ENCODE data around the gene FNDC5.

The FNDC5 gene

GRCh38 chr1:32885676-32886003 is 14.9 kb upstream of the FNDC5 start:
- Histone ChIP-seq H3K9me3 (no peaks in the 10 kb centered on the region), H3K27ac (no peak overlapping the region), H3K4me3 (ENCODE audit: low read depth in 1 of 2, low read length in 1 of 2) (no peak overlapping the region), H3K4me1 (ENCODE audit: control insufficient read depth in 1 of 2, insufficient read depth in 1 of 2, low read depth in 1 of 2, low read length in 1 of 2) (no peaks in the 10 kb centered on the region), H3K36me3 (no peaks in the 10 kb centered on the region), H3K27me3 (peaks cover 100% of the 10 kb centered on the region)
- TF ChIP-seq, protein P1, sequence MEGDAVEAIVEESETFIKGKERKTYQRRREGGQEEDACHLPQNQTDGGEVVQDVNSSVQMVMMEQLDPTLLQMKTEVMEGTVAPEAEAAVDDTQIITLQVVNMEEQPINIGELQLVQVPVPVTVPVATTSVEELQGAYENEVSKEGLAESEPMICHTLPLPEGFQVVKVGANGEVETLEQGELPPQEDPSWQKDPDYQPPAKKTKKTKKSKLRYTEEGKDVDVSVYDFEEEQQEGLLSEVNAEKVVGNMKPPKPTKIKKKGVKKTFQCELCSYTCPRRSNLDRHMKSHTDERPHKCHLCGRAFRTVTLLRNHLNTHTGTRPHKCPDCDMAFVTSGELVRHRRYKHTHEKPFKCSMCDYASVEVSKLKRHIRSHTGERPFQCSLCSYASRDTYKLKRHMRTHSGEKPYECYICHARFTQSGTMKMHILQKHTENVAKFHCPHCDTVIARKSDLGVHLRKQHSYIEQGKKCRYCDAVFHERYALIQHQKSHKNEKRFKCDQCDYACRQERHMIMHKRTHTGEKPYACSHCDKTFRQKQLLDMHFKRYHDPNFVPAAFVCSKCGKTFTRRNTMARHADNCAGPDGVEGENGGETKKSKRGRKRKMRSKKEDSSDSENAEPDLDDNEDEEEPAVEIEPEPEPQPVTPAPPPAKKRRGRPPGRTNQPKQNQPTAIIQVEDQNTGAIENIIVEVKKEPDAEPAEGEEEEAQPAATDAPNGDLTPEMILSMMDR (IDR thresholded peaks at IDR 0.05): no peak

DNA sequence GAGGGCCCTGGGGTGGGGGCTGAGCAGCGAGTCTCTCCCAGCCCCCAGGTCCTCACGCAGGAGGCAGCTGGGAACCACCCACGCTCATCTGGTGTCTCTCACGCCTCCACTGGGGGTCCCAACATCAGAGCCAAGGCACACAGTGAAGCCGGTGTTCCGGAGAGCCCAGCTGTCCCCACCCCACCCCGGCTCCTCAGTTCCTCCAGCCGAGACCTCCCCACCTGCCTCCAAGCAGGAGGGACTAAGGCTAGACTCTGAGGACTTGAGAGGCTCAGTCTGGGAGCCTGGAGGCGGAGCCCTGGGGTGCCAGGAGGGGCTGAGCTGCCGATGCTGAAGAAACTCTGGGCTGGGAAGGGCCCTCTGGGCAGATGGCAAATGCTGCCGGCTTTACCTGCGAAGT is 14.0 kb upstream of the FNDC5 start:
- H3K27ac ChIP-seq: no peak overlapping the region
- no peaks in the 10 kb centered on the region for H3K36me3 ChIP-seq
- H3K9me3 ChIP-seq: no peaks in the 10 kb centered on the region
- TF ChIP-seq, protein P1 (IDR thresholded peaks at IDR 0.05): no peak
- H3K27me3 ChIP-seq: peaks cover 97% of the 10 kb centered on the region
- H3K4me3 ChIP-seq (ENCODE audit: low read depth in 1 of 2, low read length in 1 of 2): no peak overlapping the region
- no peaks in the 10 kb centered on the region for H3K4me1 ChIP-seq (ENCODE audit: control insufficient read depth in 1 of 2, insufficient read depth in 1 of 2, low read depth in 1 of 2, low read length in 1 of 2)

DNA sequence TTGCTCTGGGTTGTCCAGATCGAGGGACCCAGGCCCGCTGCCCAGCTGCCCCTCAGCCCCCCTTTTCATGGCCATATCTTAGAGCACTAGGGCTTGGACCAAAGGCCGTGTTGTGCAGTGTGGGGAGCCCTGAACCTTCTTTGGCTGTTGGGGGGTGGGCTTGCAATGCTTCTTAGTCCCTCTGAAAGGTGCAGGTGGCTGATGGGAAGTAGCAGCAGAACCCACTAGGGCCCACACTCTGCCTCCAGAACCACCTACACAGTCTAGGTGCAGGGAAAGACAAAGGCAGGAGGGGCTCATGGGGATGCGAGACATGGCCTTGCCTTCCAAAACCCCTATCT is 13.3 kb upstream of the FNDC5 start:
- Histone ChIP-seq H3K27ac (no peak overlapping the region), H3K27me3 (peaks cover 93% of the 10 kb centered on the region), H3K36me3 (no peaks in the 10 kb centered on the region), H3K4me3 (ENCODE audit: low read depth in 1 of 2, low read length in 1 of 2) (no peak overlapping the region), H3K9me3 (no peaks in the 10 kb centered on the region), H3K4me1 (ENCODE audit: control insufficient read depth in 1 of 2, insufficient read depth in 1 of 2, low read depth in 1 of 2, low read length in 1 of 2) (no peaks in the 10 kb centered on the region)
- TF ChIP-seq, protein P1 (IDR thresholded peaks at IDR 0.05): no peak

- peaks cover 92% of the 10 kb centered on the region for H3K27me3 ChIP-seq
- H3K36me3 ChIP-seq: no peaks in the 10 kb centered on the region
- H3K27ac ChIP-seq: no peak overlapping the region
- H3K9me3 ChIP-seq: no peaks in the 10 kb centered on the region
- TF ChIP-seq, protein P1 (IDR thresholded peaks at IDR 0.05): no peak
- H3K4me3 ChIP-seq (ENCODE audit: low read depth in 1 of 2, low read length in 1 of 2): no peak overlapping the region
- no peaks in the 10 kb centered on the region for H3K4me1 ChIP-seq (ENCODE audit: control insufficient read depth in 1 of 2, insufficient read depth in 1 of 2, low read depth in 1 of 2, low read length in 1 of 2)
Measured at GRCh38 chr1:32883338-32884031, 12.8 kb upstream of the FNDC5 start.

GRCh38 chr1:32881871-32882850 is 11.4 kb upstream of the FNDC5 start:
- no peaks in the 10 kb centered on the region for H3K4me1 ChIP-seq (ENCODE audit: control insufficient read depth in 1 of 2, insufficient read depth in 1 of 2, low read depth in 1 of 2, low read length in 1 of 2)
- no peaks in the 10 kb centered on the region for H3K9me3 ChIP-seq
- H3K27ac ChIP-seq: no peak overlapping the region
- peaks cover 92% of the 10 kb centered on the region for H3K27me3 ChIP-seq
- no peak overlapping the region for H3K4me3 ChIP-seq (ENCODE audit: low read depth in 1 of 2, low read length in 1 of 2)
- H3K36me3 ChIP-seq: no peaks in the 10 kb centered on the region
- TF ChIP-seq, protein P1 (IDR thresholded peaks at IDR 0.05): no peak
